ENCODE data around the gene SFMBT2.

SFMBT2 gene

GRCh38 chr10:7293378-7293920, 117.4 kb downstream of the SFMBT2 start:
- no peak for DNase-seq

DNA sequence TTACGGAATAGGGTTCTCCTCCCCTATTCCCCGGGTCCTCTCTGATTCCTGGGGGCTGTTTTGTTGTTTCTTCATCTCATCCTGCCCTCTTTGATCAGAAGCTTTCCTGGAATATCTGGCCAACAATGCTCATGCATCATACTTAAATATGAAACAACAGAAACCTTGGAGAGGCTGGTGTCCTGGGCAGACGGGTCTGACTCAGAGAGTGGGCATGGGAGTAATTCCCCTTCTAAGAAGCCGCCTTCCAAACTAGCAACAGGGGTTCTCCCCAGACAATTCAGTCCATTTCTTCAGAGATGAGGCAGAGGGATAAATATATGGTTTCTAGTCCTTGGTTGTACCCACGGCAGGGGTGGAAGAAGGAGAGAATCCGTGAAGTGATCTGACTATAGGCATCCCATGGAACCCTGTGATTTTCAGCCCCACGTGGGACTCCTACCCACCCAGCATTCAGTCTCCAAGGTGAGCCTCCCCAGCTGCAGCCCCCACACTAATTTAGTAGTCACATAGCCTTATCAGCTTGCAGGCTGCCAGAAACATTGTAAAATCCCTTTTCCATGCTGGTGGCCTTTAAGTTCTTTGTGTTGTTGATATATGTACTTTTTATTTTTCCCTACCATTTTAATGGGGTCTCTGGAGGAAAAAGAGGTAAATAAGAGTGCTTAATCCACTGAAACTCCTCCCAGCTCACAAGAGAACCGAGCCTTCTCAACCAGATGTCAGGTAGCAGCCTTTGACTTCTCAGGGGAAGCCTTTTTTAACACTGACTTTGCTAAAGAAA, 119.2 kb downstream of the SFMBT2 start:
- no peak for DNase-seq

DNA sequence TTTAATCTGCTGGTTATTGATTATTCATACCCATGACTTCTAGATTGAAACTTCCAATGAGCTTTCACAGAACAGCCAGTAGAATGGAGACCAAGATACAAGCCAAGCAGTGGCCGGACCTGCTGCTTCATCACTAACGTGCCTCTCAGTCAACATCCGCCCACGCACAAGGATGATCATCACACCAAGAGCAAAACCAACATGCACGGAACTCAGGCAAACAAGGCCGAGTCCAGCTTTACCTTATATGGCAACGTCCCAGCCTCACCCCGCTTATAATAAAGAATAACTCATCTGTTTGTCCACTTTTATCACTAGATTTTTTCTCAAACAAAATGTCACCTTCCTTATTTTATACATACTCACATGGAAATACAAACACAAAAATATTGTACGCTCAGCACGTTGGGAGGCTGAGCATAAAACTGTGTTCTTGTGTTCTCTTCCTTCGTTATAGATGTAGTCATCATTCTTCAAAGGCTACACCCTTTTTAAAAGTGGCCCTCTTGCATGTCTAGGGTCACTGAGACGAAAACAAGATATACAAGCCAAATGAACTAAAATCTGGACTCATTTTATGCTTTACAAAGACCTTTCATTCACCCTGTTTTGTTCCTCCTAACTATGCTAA, 122.7 kb downstream of the SFMBT2 start:
- DNase-seq: no peak

- DNase-seq: no peak
Measured at GRCh38 chr10:7287377-7287776, 123.5 kb downstream of the SFMBT2 start.

- no peak for DNase-seq
Measured at GRCh38 chr10:7285522-7286322, 125.1 kb downstream of the SFMBT2 start.

GRCh38 chr10:7283246-7283645, 127.6 kb downstream of the SFMBT2 start:
- no peak for DNase-seq

- DNase-seq: no peak
Measured at GRCh38 chr10:7282457-7282856, 128.4 kb downstream of the SFMBT2 start.

DNA sequence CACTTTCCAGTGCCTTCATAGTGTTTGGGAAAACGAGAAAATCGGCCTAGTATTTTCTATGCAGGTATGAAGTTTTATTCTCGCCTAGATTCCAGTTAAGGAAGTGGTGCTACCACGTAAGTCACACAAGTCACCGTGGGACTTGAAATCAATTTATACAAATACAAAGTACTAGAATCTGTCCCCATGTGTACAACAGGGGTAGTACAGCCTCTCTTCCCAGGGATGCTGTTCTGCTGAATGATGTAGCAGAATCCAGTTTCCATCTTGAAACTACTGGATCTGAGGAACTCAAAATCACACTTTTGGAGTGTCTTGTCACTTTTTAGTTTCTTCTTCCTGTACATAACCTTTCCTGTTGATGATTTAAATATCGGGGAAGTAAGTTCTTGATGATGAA, 129.4 kb downstream of the SFMBT2 start:
- no peak for DNase-seq

- DNase-seq: no peak
Measured at GRCh38 chr10:7279303-7279702, 131.5 kb downstream of the SFMBT2 start.

- no peak for DNase-seq
Measured at GRCh38 chr10:7277867-7278266, 133.0 kb downstream of the SFMBT2 start.

DNA sequence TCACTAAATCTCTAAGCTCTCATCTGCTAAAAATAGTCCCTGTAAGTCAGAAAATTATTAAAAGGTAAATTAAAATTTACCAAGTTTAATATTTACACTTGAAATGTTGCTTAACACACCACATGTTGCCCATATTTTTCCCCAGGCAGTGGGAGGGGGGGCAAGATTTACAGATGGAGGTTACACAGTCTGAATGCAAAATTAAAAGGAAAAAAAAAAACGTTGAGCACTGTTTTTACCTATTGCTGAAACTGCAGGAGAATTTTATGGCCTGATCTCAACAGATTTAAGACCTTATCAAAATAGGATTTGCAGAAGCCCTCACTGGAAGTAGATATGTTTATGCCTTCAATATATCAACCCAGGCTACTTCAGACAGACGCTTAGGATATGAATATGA, 133.4 kb downstream of the SFMBT2 start:
- DNase-seq: no peak

- DNase-seq: no peak
Measured at GRCh38 chr10:7275761-7276440, 134.9 kb downstream of the SFMBT2 start.

DNA sequence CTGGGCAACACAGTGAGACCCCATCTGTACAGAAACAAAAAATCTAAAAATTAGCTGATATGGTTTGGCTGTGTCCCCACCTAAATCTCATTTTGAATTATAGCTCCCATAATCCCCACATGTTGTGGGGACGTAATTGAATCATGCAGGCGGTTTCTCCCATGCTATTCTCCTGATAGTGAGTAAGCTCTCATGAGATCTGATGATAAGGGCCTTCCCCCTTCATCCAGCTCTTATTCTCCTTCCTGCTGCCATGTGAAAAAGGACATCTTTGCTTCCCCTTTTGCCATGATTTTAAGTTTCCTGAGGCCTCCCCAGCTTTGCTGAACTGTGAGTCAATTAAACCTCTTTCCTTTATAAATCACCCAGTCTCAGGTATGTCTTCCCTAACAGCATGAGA, 136.5 kb downstream of the SFMBT2 start:
- DNase-seq: no peak

- peak; percentile 45 for DNase-seq
Measured at GRCh38 chr10:7272008-7272407, 138.8 kb downstream of the SFMBT2 start.

DNA sequence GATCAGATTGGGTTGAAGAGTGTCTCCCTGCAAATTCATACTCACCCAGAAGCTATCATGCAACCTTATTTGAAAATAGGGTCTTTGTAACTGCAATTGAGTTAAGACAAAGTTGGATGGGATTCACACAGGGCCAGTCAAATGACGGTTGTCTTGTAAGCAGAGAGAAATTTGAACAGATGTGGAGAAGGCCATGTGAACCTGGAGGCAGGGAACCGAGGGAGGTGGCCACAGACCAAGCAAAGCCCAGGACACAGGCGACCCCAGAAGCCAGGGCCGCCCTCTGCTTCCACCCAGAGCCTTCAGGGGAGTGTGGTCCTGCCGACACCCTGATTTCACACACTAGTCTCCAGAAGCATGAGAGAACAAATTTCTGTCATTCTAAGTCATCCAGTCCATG, 140.8 kb downstream of the SFMBT2 start:
- DNase-seq: no peak

DNA sequence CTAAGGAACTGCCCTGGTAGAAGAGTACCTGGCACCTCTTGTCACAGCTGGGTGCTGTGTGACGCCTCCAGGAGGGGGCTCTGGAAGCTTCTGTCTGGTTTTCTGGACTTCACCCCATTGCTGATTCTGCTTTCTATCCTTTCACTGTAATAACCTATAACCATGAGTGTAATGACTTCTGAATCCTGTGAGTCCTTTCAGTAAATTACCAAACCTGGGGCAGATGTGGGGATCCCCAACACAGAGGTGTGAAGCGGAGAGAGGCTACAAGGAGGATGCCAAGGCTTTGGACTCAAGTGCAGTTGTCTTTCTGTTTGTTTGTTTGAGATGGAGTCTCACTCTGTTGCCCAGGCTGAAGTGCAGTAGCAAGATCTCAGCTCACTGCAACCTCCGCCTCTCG, 143.7 kb downstream of the SFMBT2 start:
- DNase-seq: no peak

GRCh38 chr10:7265396-7266123, 145.3 kb downstream of the SFMBT2 start:
- no peak for DNase-seq

DNA sequence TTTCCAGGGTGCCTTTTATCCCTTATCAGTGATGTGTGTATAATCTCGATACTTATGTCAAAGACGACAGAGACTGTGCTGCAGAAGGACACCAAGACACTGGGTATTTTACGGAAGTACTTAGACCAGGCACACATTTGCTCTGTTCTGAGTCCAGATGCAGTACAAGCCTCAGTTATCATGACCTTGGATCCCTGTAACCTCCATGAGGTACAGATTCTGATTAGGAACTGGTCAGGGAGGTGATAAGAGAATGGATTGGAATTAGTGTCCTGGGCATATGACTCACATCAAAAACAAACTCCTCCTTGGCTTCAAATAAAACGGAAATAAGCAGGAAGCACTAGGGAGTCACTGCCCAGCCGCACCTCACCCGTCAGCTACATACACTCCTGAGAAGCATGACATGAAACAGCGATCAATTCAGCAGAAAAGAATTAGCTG, 146.5 kb downstream of the SFMBT2 start:
- no peak for DNase-seq

DNA sequence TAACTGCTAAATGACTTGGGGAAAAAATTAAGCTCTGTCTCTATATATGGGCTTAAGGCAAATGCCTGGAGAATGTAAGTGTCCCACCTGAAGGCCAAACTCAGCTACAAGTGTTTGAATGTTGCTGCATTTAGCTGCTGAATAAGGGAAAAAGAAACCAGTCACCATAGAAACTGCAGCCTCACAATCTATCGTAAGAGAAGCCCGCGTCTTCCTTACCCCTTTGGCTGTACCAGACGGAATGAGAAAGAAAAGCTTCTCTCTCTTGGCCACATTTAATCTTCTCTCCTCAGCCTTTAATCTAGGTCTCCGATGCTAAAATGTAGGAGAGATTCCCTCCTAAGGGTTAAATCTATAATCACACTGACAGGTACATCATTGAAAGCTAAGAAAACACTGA, 147.2 kb downstream of the SFMBT2 start:
- no peak for DNase-seq

GRCh38 chr10:7261351-7261750, 149.5 kb downstream of the SFMBT2 start:
- no peak for DNase-seq

DNA sequence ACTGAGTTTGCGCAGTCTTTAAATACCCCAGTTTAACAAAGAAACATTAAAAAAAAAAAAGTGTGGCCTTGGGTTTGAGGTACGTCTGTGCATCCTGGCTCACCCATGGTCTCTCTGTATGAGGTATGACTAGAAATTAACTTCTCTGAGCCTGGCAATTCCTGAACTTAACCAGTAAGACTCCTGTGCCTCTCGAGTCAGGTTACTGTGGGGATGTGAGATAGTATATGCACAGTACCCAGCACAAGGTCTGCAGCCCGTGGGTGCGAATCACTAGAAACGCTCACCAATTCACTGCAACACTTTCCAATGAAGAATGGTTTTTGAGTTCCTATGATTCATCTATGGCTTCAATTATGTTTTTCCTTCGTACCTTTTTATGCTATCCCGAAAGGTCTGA, 149.9 kb downstream of the SFMBT2 start:
- DNase-seq: no peak

DNA sequence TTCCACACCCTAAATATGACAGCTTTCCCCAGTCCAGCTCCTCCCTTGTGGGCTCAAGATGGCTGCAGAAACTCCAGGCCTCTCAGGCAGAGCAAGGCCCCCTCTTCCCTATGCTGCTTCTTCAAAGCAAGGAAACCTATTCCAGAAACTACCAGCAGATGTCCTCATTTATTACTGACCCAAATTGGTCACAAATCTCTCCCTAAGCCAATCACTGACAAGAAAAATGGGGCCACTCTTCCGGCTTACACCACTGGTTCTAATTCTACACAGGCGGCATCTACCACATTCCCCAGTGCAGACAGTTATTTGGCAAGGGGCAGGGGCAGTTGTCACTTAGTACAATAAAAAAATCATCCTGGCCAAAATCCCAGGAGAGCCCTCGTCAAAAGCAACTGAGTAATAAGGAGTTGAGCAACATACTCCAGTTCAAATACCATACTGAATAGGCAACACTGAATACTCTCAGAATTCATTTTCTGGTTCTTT, 150.4 kb downstream of the SFMBT2 start:
- DNase-seq: peak; percentile 65
